ENCODE measurements around the gene PNP. TPM values are rescaled to one million over a fixed set of nuclear protein-coding genes. Genes with fewer than 3 reads are reported as not detected.

Gene PNP
- total and polyA plus RNA-seq, 8 donors: 28.5 to 84.8 (median 37.4) TPM

DNA sequence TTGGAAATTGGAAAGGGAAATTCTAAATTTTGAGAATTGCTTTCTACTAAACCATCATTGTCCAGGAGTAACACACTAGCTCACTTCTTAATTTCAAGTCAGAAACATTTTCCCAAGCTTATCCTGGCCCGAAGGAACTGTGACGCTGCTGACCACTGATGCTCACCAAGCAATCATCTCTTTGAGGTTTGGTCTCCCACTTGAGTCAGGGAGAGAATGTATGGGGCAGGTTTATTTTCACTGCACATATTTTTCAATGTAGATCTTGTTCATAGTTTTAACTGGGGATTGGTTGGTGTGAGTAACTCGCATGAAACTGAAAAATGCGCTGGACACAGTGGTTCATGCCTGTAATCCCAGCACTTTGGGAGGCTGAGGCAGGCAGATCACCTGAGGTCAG, 23.3 kb downstream of the PNP start:
- Histone ChIP-seq H3K9me3 (no peaks in the 10 kb centered on the region), H3K4me1 (peaks cover 0 to 47% of the 10 kb centered on the region in 2 donors), H3K4me3 (no peak overlapping the region), H3K27ac (no peak overlapping the region), H3K36me3 (no peaks in the 10 kb centered on the region), H3K27me3 (no peaks in the 10 kb centered on the region)
- ATAC-seq (no peak), DNase-seq (no peak)
- TF ChIP-seq CTCF (IDR thresholded peaks at IDR 0.05): no peak
- intact Hi-C loops (cut with DNase I): no loop called here

GRCh38 chr14:20493634-20494033, 24.4 kb downstream of the PNP start:
- Histone ChIP-seq H3K9me3 (no peaks in the 10 kb centered on the region), H3K36me3 (no peaks in the 10 kb centered on the region), H3K27me3 (no peaks in the 10 kb centered on the region), H3K4me3 (no peak overlapping the region), H3K4me1 (peaks cover 0 to 46% of the 10 kb centered on the region in 2 donors), H3K27ac (peak overlapping the region in 1 of 2 donors; percentile 63)
- TF ChIP-seq CTCF (IDR thresholded peaks at IDR 0.05): no peak
- DNase-seq: no peak
- intact Hi-C loops (cut with DNase I): no loop called here
- peak; percentile 69 for ATAC-seq

- TF ChIP-seq CTCF (IDR thresholded peaks at IDR 0.05): no peak
- ATAC-seq: peak; percentile 26
- Histone ChIP-seq H3K36me3 (no peaks in the 10 kb centered on the region), H3K9me3 (no peaks in the 10 kb centered on the region), H3K4me3 (no peak overlapping the region), H3K4me1 (peaks cover 0 to 35% of the 10 kb centered on the region in 2 donors), H3K27me3 (no peaks in the 10 kb centered on the region), H3K27ac (peak overlapping the region in 1 of 2 donors; percentile 63)
- intact Hi-C loops (cut with DNase I): no loop called here
- DNase-seq: no peak
Observed at GRCh38 chr14:20494935-20495766, 25.9 kb downstream of the PNP start.

DNA sequence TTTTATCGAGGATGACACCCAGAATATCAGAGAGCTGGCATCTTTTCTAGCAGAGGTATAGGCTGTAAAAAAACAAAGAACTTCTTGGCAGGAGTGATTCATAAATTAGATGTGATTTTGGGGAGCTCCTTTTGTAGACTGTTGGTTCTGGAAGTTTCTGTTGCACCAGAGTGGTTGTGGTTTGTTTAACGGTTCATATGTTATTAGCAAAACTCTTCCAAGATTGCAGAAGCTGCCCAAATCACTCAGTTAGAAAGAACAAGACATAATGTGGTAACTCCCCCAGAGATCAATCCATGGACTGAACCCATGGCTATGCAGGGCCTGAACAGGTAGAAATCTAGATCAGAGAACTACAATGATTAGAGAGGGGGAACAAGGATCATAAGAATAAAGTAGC, 29.4 kb downstream of the PNP start:
- DNase-seq: no peak

More for the DNA sequence above, 29.4 kb downstream of the PNP start:
- Histone ChIP-seq H3K4me3 (no peak overlapping the region), H3K4me1 (peaks cover 0 to 20% of the 10 kb centered on the region in 2 donors), H3K9me3 (no peaks in the 10 kb centered on the region), H3K36me3 (no peaks in the 10 kb centered on the region), H3K27ac (no peak overlapping the region), H3K27me3 (no peaks in the 10 kb centered on the region)
- ATAC-seq: no peak
- no peak for TF ChIP-seq CTCF (IDR thresholded peaks at IDR 0.05)
- intact Hi-C loops (cut with DNase I): no loop called here

Data from left lung (tissue), 10 donors.